Mesendoderm (in vitro differentiated cells): ENCODE results near the gene PIK3R6.

ENCODE experiments used
- DNase-seq: peaks from one replicate; pipeline ENCODE4 v3.0.0; 2013
- H2AK5ac ChIP-seq: 2 replicates; pipeline ENCODE4 v1.6.1; 2013; ENCODE audit warnings: low read length, inconsistent platforms
- H2BK120ac ChIP-seq: 2 replicates; pipeline ENCODE4 v1.6.1; 2013; ENCODE audit warnings: low read depth, mild to moderate bottlenecking, low read length, moderate library complexity, mixed read lengths
- H2BK15ac ChIP-seq: replicated peaks from 2 replicates; pipeline ENCODE4 v1.6.1; 2013; ENCODE audit warnings: low read depth, mild to moderate bottlenecking, moderate library complexity
- H2BK5ac ChIP-seq: 2 replicates; pipeline ENCODE4 v1.6.1; 2013; ENCODE audit warnings: low read length, inconsistent platforms
- H3K18ac ChIP-seq: 2 replicates; pipeline ENCODE4 v1.6.1; 2013; ENCODE audit warnings: mild to moderate bottlenecking, low read length, mixed read lengths
- H3K23ac ChIP-seq: one replicate; pipeline ENCODE4 v1.6.1; 2013; ENCODE audit warnings: low read length
- H3K27ac ChIP-seq: 2 replicates; pipeline ENCODE4 v1.5.1; 2013; ENCODE audit warnings: low read depth, mild to moderate bottlenecking, inconsistent platforms, low read length, moderate library complexity
- H3K27me3 ChIP-seq: 2 replicates; pipeline ENCODE4 v1.6.1; 2013; ENCODE audit warnings: low read length, control low read depth, mild to moderate bottlenecking, inconsistent platforms; ENCODE audit not compliant: insufficient read depth, poor library complexity
- H3K36me3 ChIP-seq: 2 replicates; pipeline ENCODE4 v1.6.1; 2013; ENCODE audit warnings: low read length, inconsistent platforms; ENCODE audit not compliant: control insufficient read depth, insufficient read depth
- H3K4ac ChIP-seq: one replicate; pipeline ENCODE4 v1.6.1; 2013; ENCODE audit warnings: low read depth, mild to moderate bottlenecking, low read length, moderate library complexity
- H3K4me1 ChIP-seq: 2 replicates; pipeline ENCODE4 v1.6.1; 2013; ENCODE audit warnings: low read depth, low read length, inconsistent platforms; ENCODE audit not compliant: control insufficient read depth
- H3K4me2 ChIP-seq: 2 replicates; pipeline ENCODE4 v1.6.1; 2013; ENCODE audit warnings: low read length
- H3K4me3 ChIP-seq: 2 replicates; pipeline ENCODE4 v1.5.1; 2013; ENCODE audit warnings: mild to moderate bottlenecking, low read length
- H3K56ac ChIP-seq: one replicate; pipeline ENCODE4 v1.6.1; 2013; ENCODE audit warnings: low read length
- H3K79me1 ChIP-seq: 2 replicates; pipeline ENCODE4 v1.6.1; 2013; ENCODE audit warnings: low read length, inconsistent platforms
- H3K79me2 ChIP-seq: 2 replicates; pipeline ENCODE4 v1.6.1; 2013; ENCODE audit warnings: mild to moderate bottlenecking, low read length; ENCODE audit not compliant: control insufficient read depth, insufficient read depth
- H3K9ac ChIP-seq: 2 replicates; pipeline ENCODE4 v1.6.1; 2013; ENCODE audit warnings: low read length, inconsistent platforms
- H4K5ac ChIP-seq: one replicate; pipeline ENCODE4 v1.6.1; 2013; ENCODE audit warnings: low read length
- H4K8ac ChIP-seq: one replicate; pipeline ENCODE4 v1.6.1; 2013; ENCODE audit warnings: low read depth, mild to moderate bottlenecking, control low read depth, low read length, moderate library complexity
- whole genome bisulfite sequencing: extraction: QIAGEN DNeasy Blood & Tissue Kit; methylation state at CpG from one replicate; pipeline ENCODE4 v1.1.7; 2013; ENCODE audit warnings: low lambda C conversion rate, missing lambda C conversion rate; ENCODE audit not compliant: insufficient coverage; ENCODE audit errors: extremely low coverage; 5-methylcytosine and 5-hydroxymethylcytosine counted together

The PIK3R6 gene

GRCh38 chr17:8835631-8836364 lies 31.7 kb downstream of the PIK3R6 start:
- no peak overlapping the region for H3K56ac ChIP-seq
- no peaks in the 10 kb centered on the region for H3K79me2 ChIP-seq
- H4K5ac ChIP-seq = no peak overlapping the region
- H3K4ac ChIP-seq = no peak overlapping the region
- H3K79me1 ChIP-seq = no peaks in the 10 kb centered on the region
- no peak overlapping the region for H3K9ac ChIP-seq
- no peak for DNase-seq
- H2BK15ac ChIP-seq = no peak overlapping the region
- no peak overlapping the region for H3K18ac ChIP-seq
- H2AK5ac ChIP-seq = no peak overlapping the region
- no peak overlapping the region for H3K4me2 ChIP-seq
- H2BK120ac ChIP-seq = no peak overlapping the region
- no peaks in the 10 kb centered on the region for H3K27me3 ChIP-seq
- no peak overlapping the region for H3K23ac ChIP-seq
- H2BK5ac ChIP-seq = no peak overlapping the region
- WGBS = no CpG with 5 or more reads among the region's 6 CpGs
- no peak overlapping the region for H3K27ac ChIP-seq
- no peaks in the 10 kb centered on the region for H3K4me1 ChIP-seq
- H3K36me3 ChIP-seq = no peaks in the 10 kb centered on the region
- no peak overlapping the region for H3K4me3 ChIP-seq
- H4K8ac ChIP-seq = no peak overlapping the region

GRCh38 chr17:8835106-8835505 lies 32.4 kb downstream of the PIK3R6 start:
- no peak overlapping the region for H2BK15ac ChIP-seq
- DNase-seq = no peak
- no peaks in the 10 kb centered on the region for H3K36me3 ChIP-seq
- H3K79me2 ChIP-seq = no peaks in the 10 kb centered on the region
- no CpG with 5 or more reads among the region's 14 CpGs for WGBS
- no peak overlapping the region for H2AK5ac ChIP-seq
- H2BK120ac ChIP-seq = no peak overlapping the region
- H3K4me3 ChIP-seq = no peak overlapping the region
- no peak overlapping the region for H4K5ac ChIP-seq
- H2BK5ac ChIP-seq = no peak overlapping the region
- no peak overlapping the region for H3K4me2 ChIP-seq
- no peak overlapping the region for H3K9ac ChIP-seq
- no peaks in the 10 kb centered on the region for H3K79me1 ChIP-seq
- H3K27ac ChIP-seq = no peak overlapping the region
- H3K4ac ChIP-seq = no peak overlapping the region
- H3K4me1 ChIP-seq = no peaks in the 10 kb centered on the region
- no peak overlapping the region for H3K23ac ChIP-seq
- H3K18ac ChIP-seq = no peak overlapping the region
- no peaks in the 10 kb centered on the region for H3K27me3 ChIP-seq
- H3K56ac ChIP-seq = no peak overlapping the region
- H4K8ac ChIP-seq = no peak overlapping the region

- WGBS = no CpG with 5 or more reads among the region's 33 CpGs
- DNase-seq = peak; percentile 76
- no peak overlapping the region for H2BK120ac ChIP-seq
Observed at GRCh38 chr17:8832711-8833352, 34.6 kb downstream of the PIK3R6 start.

GRCh38 chr17:8831234-8831849 lies 36.1 kb downstream of the PIK3R6 start:
- Histone ChIP-seq H3K36me3 (no peaks in the 10 kb centered on the region), H2BK15ac (no peak overlapping the region), H4K5ac (no peak overlapping the region), H2AK5ac (no peak overlapping the region), H3K4me3 (no peak overlapping the region), H3K4me2 (no peak overlapping the region), H4K8ac (no peak overlapping the region), H3K79me2 (no peaks in the 10 kb centered on the region), H3K4ac (no peak overlapping the region), H3K27ac (no peak overlapping the region), H2BK5ac (no peak overlapping the region), H3K4me1 (no peaks in the 10 kb centered on the region), H3K27me3 (no peaks in the 10 kb centered on the region), H3K9ac (no peak overlapping the region), H2BK120ac (no peak overlapping the region), H3K56ac (no peak overlapping the region), H3K23ac (no peak overlapping the region), H3K18ac (no peak overlapping the region), H3K79me1 (no peaks in the 10 kb centered on the region)
- no peak for DNase-seq
- WGBS = no CpG with 5 or more reads among the region's 7 CpGs

More at GRCh38 chr17:8832711-8833352, 34.6 kb downstream of the PIK3R6 start:
- no peak overlapping the region for H3K18ac ChIP-seq
- no peaks in the 10 kb centered on the region for H3K79me2 ChIP-seq
- H3K4ac ChIP-seq = no peak overlapping the region
- H4K5ac ChIP-seq = no peak overlapping the region
- no peak overlapping the region for H2BK15ac ChIP-seq
- no peak overlapping the region for H2BK5ac ChIP-seq
- H3K4me2 ChIP-seq = no peak overlapping the region
- no peaks in the 10 kb centered on the region for H3K36me3 ChIP-seq
- H3K27ac ChIP-seq = no peak overlapping the region
- no peak overlapping the region for H4K8ac ChIP-seq
- H3K79me1 ChIP-seq = no peaks in the 10 kb centered on the region
- H3K27me3 ChIP-seq = no peaks in the 10 kb centered on the region
- no peak overlapping the region for H2AK5ac ChIP-seq
- H3K23ac ChIP-seq = no peak overlapping the region
- H3K56ac ChIP-seq = peak overlapping the region; percentile 62
- no peaks in the 10 kb centered on the region for H3K4me1 ChIP-seq
- H3K4me3 ChIP-seq = no peak overlapping the region
- H3K9ac ChIP-seq = peak overlapping the region; percentile 18

- Histone ChIP-seq H2BK15ac (no peak overlapping the region), H3K56ac (no peak overlapping the region), H3K4ac (no peak overlapping the region), H3K79me1 (no peaks in the 10 kb centered on the region), H3K23ac (no peak overlapping the region), H4K8ac (no peak overlapping the region), H3K4me3 (no peak overlapping the region), H3K27ac (no peak overlapping the region), H3K18ac (no peak overlapping the region), H3K9ac (no peak overlapping the region), H2AK5ac (no peak overlapping the region), H3K79me2 (no peaks in the 10 kb centered on the region), H3K4me1 (no peaks in the 10 kb centered on the region), H3K36me3 (no peaks in the 10 kb centered on the region), H3K4me2 (no peak overlapping the region), H4K5ac (no peak overlapping the region), H2BK120ac (no peak overlapping the region), H2BK5ac (no peak overlapping the region), H3K27me3 (no peaks in the 10 kb centered on the region)
- WGBS = no CpG with 5 or more reads among the region's 10 CpGs
- DNase-seq = no peak
Observed at GRCh38 chr17:8830141-8830540, 37.3 kb downstream of the PIK3R6 start.
